OCI-LY1 (cell line): ENCODE results near the gene DDOST.

Source experiments
- CTCF ChIP-seq: fragments of 200-600 bp; sonication (generic), shearing (Covaris generic); IDR thresholded peaks from 2 replicates; pipeline ENCODE4 v1.5.1; 2017; ENCODE audit warnings: mild to moderate bottlenecking, antibody characterized with exemption, low read length, moderate library complexity, mixed read lengths
- EZH2 ChIP-seq: fragments of 200-600 bp; sonication (generic), shearing (Covaris generic); IDR thresholded peaks from 2 replicates; pipeline ENCODE4 v1.8.0; 2017; ENCODE audit warnings: borderline replicate concordance, mixed run types, mild to moderate bottlenecking, antibody characterized with exemption, low read length, moderate library complexity, mixed read lengths

- TF ChIP-seq CTCF (no peak), EZH2 (no peak)
Observed at GRCh38 chr1:20670936-20671335, 9.8 kb upstream of the DDOST start.
